ENCODE data around the gene PRDM1. TPM values are rescaled to one million over a fixed set of nuclear protein-coding genes. Genes with fewer than 3 reads are reported as not detected.

PRDM1 gene
- total RNA-seq, 1 experiment from 2014 or later = 1.4 TPM

DNA sequence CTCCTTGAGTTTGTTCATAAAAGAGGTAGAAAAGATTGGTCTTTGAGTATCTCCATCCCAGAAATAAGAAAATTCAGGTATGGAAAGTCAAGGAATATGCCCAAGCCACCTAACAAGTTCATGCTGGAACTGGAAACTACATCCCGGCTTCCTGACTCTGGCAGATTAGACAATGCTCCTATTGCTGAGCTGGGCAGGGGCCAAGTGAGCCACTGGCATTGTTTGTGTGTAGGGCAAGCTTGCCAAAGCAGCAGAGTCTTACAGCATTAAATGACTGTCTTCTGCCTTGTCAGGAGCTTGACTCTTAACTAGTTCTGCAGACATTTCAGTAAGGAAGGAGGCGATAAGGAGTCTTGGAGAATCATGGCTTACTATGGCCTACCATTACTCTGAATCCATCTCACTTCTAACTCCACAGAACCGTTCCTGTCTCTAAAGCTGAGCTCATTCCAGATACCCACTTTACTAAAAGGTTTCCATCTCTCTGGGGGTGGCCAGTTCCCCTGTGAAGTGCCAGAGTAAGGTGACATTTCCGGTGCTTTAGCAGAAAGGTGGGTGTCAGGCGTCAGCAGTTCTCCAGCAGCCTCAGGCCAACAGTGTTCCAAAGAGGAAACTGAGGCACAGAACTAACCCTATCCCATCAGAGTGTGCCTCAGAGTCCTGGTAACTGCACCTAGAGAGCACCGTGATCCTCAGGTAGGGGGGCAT is 30.1 kb downstream of the PRDM1 start:
- DNase-seq (ENCODE audit: low spot score) = no peak

DNA sequence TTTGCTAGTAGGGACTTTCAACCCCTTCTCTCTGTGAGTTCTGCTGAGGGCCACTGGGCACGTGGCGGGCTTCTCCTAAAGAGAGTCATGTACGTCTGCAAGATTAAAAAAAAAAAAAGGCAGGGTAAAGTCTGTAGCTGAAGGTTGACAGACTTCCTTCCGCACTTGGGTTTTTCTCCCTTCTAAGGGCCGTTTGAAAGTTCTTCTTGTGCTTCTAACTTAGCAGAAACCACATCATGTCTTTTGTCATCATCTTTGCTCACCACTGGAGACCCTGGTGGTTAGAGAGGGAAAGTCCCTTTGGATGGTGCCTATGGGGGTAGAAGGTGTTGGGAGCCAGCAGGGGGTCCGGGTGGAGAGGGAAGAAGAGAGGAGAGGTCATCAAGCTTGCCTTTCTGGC is 31.4 kb downstream of the PRDM1 start:
- DNase-seq (ENCODE audit: low spot score) = no peak

- DNase-seq (ENCODE audit: low spot score) = no peak
These were observed 32.8 kb downstream of the PRDM1 start for GRCh38 chr6:106118835-106119431.

DNA sequence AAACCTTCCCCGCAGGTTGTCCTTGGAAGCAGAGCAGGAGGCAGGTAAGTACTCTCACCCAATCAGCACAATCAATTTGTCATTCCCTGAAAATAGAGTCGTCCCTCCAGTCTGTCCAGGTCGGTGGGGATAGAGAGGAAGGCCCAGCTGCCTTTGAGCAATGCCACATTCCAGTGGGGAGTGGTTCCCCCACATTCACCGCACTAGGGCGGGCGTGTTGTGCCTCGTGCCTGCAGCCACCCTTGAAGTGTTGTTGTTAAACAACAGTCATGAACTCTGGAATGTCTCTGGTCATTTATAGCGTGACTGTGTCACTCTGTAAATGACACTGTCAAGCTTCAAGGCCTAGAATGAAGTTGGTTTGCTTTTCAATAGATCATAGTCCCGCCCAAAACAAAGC is 33.4 kb downstream of the PRDM1 start:
- peak; percentile 92 for DNase-seq (ENCODE audit: low spot score)

DNA sequence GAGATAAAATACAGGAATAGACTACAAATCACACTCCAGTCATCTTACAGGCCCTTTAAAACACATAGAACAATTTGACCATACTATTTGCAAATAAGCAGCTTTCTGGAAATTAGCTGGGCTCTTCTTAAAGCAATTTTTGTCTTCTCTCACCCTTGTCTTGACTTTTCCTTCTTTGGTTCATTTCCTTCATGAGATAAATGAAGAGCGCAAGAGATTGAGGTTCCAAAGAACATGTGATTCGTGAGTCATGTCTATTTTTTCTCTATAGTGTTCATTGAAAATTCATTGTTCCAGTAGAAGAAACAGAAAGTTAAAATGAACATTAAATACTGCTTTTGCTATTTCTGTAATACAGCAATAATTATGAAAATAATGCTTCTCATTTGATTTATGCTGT is 33.9 kb downstream of the PRDM1 start:
- DNase-seq (ENCODE audit: low spot score) = no peak

GRCh38 chr6:106120406-106120805 is 34.3 kb downstream of the PRDM1 start:
- no peak for DNase-seq (ENCODE audit: low spot score)

GRCh38 chr6:106122306-106122918 is 36.3 kb downstream of the PRDM1 start:
- DNase-seq (ENCODE audit: low spot score) = no peak

GRCh38 chr6:106122938-106123656 is 37.0 kb downstream of the PRDM1 start:
- no peak for DNase-seq (ENCODE audit: low spot score)

DNA sequence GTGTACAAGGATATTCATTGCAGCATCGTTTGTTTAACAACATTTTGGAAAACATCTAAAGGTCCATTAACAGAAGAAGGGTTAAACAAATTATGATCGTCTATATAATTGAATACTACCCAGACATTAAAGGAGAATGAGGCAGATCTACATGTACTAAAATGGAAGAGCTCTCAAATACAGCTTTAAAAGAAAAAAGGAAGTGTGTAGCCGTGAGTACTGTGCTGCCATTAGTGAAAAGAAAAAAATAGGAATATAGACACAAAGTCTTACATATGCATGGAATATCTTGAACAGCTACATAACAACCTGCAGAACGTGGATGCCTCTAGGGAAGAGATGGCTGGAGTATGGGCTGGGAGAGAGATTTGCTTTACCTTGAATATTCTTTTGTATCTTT is 37.9 kb downstream of the PRDM1 start:
- DNase-seq (ENCODE audit: low spot score) = no peak

GRCh38 chr6:106124437-106125430 is 38.6 kb downstream of the PRDM1 start:
- DNase-seq (ENCODE audit: low spot score) = no peak

DNA sequence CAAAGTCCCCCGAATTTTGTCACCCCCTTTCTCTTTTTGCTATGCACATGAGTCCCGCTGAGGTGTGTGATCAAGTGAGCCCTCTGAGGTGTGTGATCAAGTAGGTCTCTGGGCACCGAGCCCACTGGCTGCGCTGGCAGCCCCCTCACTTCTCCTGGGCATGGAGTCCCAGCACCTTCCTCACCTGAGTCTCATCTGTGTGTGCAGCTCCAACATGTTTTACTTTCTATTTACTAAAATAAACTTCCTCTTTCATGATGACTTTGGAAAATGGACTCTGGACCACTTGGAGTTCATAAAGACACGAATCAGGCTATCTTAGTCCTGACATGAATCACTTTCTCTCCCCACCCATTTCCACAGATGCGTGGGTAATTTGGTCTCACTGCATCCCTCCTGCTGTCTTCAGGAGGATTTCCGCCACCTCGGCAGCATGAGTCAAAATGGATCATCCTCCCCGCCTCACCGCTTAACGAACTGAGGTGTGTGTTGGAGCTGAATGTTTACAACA is 39.8 kb downstream of the PRDM1 start:
- no peak for DNase-seq (ENCODE audit: low spot score)

DNA sequence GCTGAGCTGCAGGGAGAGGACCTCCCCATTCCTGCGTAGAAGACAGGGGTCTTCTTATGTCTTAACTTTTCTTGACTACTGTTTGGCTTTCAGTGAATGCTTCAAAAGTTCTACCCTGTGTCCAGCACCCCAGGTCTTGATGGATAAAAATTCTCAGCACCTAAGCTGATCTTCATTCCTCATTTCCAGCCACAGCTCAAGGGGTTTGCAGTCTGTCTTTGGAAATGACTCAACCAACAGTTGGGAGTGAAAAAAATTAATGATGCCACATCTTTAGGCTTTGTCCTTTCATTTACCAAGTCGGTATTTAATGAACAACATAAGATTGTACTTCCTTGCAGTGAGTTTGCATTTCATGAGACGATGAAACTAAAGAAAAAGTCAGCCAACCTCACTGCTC is 40.3 kb downstream of the PRDM1 start:
- DNase-seq (ENCODE audit: low spot score) = no peak

DNA sequence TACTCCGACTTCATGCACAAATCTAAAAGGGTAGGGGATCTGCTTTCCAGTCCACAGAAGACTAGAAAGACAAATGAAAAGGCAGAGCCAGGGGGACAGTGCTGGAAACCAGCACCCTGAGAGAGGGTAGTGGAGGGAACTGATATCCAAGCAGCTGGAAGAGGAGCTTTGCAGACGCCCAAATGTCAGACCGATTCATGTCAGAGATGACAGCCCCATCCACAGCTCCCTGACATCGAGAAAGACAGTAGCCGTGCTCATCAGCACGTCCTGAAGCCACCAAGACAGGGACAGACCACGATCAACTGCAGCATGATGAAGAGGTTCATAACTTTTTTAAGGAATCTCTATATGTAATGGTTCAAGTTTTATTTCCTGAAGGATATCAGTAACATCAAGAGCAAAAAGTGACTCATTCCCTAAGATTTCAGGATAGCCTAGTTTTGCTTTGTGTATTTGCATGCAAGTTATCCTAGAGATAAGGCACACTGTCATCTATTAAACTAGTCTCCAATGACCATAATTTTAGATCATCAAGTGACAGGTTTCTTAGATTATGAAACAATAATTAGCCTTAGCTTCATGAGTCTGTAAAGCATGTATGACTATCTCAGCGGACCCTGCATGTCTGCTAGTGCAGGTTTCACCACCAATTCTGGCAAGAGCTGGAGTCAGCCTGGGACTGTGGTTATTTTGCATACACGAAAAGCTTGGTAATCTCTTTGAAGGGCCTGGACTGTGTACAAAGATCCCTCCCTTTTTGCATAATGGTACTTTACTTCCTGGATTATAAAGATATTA is 43.0 kb downstream of the PRDM1 start:
- peak; percentile 65 for DNase-seq (ENCODE audit: low spot score)

DNA sequence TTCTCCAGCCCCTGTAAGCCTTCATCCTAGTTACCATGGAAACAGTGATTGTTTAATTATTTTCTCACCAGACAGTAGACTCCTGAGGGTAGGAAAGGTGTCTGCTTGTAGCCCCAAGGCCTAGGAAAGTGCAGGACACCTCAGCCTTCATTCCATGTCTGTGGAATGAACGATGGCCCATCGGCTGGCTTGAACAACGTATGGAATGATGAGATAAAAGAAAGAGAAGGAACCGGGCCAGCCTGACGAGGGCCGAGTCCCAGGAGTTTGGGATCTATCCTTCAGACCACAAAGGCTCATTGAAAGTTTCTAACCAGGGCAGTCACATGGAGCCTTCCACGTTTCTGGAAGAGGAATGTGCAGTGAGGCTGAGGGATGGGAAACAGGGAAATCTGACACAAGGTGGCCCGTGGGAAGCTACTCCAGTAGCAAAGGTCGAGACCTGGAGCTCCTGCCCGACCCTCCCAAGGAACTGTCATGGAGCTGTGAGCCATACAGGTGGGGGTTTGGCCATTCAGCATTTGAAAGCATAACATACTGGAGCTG is 46.1 kb downstream of the PRDM1 start:
- no peak for DNase-seq (ENCODE audit: low spot score)

- DNase-seq (ENCODE audit: low spot score) = no peak
These were observed 46.9 kb downstream of the PRDM1 start for GRCh38 chr6:106133040-106133439.

DNA sequence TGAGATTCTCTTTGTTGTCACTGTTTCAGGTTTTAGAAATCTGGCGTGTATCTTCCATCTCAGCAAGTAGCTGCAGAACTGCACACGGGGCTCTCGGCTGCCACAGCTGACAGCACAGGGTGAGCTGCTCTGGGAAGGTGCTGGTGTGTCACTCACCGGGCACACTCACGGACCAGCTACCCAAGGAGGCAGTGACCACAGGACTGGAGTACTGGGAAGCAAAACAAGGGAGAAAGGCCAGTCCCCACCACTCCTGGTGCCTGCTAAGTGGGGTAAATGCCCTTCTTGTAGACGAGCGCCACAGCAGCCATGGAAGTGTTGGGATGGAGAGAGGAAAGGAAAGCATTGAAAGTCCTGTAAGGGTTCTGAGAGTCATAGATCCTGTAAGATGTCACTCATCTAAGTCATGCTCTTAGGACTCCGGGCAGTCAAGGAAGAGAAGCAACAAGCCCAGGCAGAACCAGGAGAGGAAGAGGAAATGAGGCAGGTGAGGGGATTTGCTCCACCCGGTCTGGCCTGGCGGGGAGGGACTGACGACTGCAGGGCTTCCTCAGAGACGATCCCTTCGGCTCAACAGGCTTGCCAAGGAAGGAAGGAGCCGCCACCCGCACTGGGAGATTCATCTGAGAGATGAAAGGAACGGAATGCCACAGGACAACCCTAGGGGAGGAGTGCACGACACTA is 48.1 kb downstream of the PRDM1 start:
- DNase-seq (ENCODE audit: low spot score) = peak; percentile 57

DNA sequence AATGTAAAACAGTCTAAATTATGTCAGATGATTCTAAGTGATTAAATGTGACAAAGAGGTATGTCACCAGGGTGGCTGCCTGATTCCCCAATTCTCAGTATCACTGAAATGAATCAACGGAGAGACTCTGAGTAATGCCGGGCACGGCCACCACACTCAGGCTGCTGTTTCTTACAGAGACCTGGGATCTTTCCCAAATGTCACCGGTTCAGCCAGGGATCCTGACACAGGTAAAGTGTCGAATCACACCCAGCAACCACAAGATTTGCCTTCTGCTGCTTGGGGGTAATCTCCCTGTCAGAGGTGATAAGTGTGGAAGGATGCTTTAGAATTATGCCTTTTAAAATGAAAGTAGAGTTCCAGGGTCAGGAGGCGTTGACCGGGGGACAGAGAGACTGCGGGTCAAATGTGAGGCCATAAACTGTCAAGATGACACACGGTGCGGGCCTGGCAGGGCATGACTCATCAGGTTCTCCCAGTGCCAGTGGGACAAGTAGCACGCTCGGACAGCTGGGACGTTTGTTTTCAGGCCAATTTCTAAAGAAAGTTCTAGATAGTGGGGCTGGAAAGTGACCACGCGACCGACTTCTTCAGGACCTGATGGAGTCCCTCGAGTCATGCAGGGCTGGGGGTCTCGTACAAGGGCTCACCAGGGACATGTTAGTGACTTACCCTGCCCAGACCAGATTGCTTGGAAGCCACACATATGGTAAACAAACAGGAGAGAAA is 48.9 kb downstream of the PRDM1 start:
- DNase-seq (ENCODE audit: low spot score) = peak; percentile 82

GRCh38 chr6:106135911-106136571 is 49.9 kb downstream of the PRDM1 start:
- no peak for DNase-seq (ENCODE audit: low spot score)
